Tibial nerve (tissue), 3 donors: ENCODE measurements around the gene DNASE1.

Experiments
- CTCF ChIP-seq, 5 experiments: fragments of 200-600 bp in 3 of 5; fragments of 450-650 bp in 2 of 5; sonication (generic) in 3 of 5; IDR thresholded peaks; one replicate each; pipeline ENCODE4 v1.5.1; 2016 to 2019; ENCODE audit warnings: antibody characterized with exemption in 5 of 5, mild to moderate bottlenecking in 3 of 5, moderate library complexity in 2 of 5
- POLR2A ChIP-seq, 2 donors: fragments of 450-650 bp; IDR thresholded peaks; one replicate each; pipeline ENCODE4 v1.6.1; 2017; ENCODE audit warnings: antibody characterized with exemption in 2 of 2, mild to moderate bottlenecking in 2 of 2, moderate library complexity in 2 of 2

DNA sequence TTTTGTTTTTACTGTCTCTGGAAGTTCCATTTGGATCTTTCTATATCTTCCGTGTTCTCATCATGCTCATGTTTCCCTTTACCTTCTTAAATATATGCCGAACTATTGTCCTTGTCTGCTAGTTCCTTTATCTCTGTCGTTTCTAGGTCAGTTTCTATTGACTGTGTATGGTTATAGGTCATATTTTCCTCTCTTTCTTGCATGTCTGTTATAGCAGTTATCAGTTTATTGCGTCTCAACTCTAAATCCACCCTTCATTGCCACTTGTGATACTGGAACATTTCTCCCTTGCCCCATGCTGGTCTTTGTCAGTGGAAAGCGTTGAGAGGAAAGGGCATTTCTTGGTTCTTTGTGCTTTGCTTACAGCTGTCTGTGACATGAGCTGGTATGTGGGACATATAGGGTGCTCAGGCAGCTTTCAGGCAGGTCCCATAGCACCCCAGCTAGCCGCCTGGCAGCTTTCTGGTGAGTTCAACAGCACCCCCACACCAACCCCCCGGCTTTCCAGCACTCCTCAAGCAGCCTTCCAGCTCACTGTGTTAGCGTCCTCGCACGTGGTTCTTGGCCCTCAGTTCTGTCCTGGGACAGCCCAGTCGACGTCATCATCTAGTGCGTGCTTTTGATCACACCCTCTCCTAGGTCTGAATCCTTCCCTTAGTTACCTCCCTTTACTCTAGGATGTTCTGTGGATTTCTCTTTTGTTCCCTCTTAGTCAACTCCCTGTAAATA is 15.4 kb upstream of the DNASE1 start:
- TF ChIP-seq CTCF (IDR thresholded peaks at IDR 0.05) = no peak
- no peak for TF ChIP-seq POLR2A (IDR thresholded peaks at IDR 0.05)
